HepG2 (cell line): ENCODE results near the gene TMEM38A. TPM values are rescaled to one million over a fixed set of nuclear protein-coding genes. Genes with fewer than 3 reads are reported as not detected.
A peak's percentile ranks its signal among the peaks of the same experiment; 100 is the strongest.

ENCODE experiments used
- ARNT ChIP-seq: fragments of 450-650 bp; IDR thresholded peaks from 2 replicates; pipeline ENCODE4 v1.6.1; 2017
- ATF7 ChIP-seq, 2 experiments: fragments of 450-650 bp in 1 of 2; sonication (generic) in 1 of 2; formaldehyde crosslinking in 1 of 2; IDR thresholded peaks; 2 replicates each; pipeline versions ENCODE4 v1.4.0 to v1.6.1; 2016 to 2020; ENCODE audit warnings: antibody characterized with exemption in 1 of 2, mild to moderate bottlenecking in 1 of 2, missing genetic modification reagents in 1 of 2
- CBX5 ChIP-seq: sonication (generic); formaldehyde crosslinking; IDR thresholded peaks from 2 replicates; pipeline ENCODE4 v1.4.0; 2020; ENCODE audit warnings: missing genetic modification reagents, borderline replicate concordance
- CCDC6 ChIP-seq: sonication (generic); formaldehyde crosslinking; IDR thresholded peaks from 2 replicates; pipeline ENCODE4 v1.8.1; 2022; ENCODE audit warnings: mild to moderate bottlenecking, missing genetic modification reagents, moderate library complexity
- ESRRA ChIP-seq: sonication (generic); formaldehyde crosslinking; IDR thresholded peaks from 2 replicates; pipeline ENCODE4 v1.5.1; 2020; ENCODE audit warnings: mild to moderate bottlenecking, low read depth, missing genetic modification reagents
- GRHL1 ChIP-seq: sonication (generic); formaldehyde crosslinking; conservative IDR thresholded peaks from 2 replicates; pipeline ENCODE4 v1.8.0; 2022; ENCODE audit warnings: missing genetic modification reagents
- GTF2F1 ChIP-seq: fragments of 150-350 bp; IDR thresholded peaks from 2 replicates; pipeline ENCODE4 v1.6.1; 2014; ENCODE audit warnings: low read length
- HES4 ChIP-seq: sonication (generic); formaldehyde crosslinking; IDR thresholded peaks from 2 replicates; pipeline ENCODE4 v1.9.0; 2021; ENCODE audit warnings: mild to moderate bottlenecking, missing genetic modification reagents, borderline replicate concordance
- IRF1 ChIP-seq: sonication (generic); formaldehyde crosslinking; IDR thresholded peaks from 2 replicates; pipeline ENCODE4 v1.4.0; 2020; ENCODE audit warnings: low read depth, mild to moderate bottlenecking, missing genetic modification reagents
- MAF1 ChIP-seq: sonication (generic); formaldehyde crosslinking; IDR thresholded peaks from 2 replicates; pipeline ENCODE4 v1.5.0; 2020; ENCODE audit warnings: missing genetic modification reagents, borderline replicate concordance
- MTA3 ChIP-seq: sonication (generic); formaldehyde crosslinking; IDR thresholded peaks from 2 replicates; pipeline ENCODE4 v1.4.0; 2020; ENCODE audit warnings: missing genetic modification reagents
- NCOA5 ChIP-seq: sonication (generic); formaldehyde crosslinking; IDR thresholded peaks from 2 replicates; pipeline ENCODE4 v1.4.0; 2020; ENCODE audit warnings: missing genetic modification reagents
- PAF1 ChIP-seq: IDR thresholded peaks from 2 replicates; pipeline ENCODE4 v1.6.1; 2016; ENCODE audit warnings: missing genetic modification reagents, missing compliant biosample characterization
- RELA ChIP-seq: sonication (generic); formaldehyde crosslinking; IDR thresholded peaks from 2 replicates; pipeline ENCODE4 v1.4.0; 2020; ENCODE audit warnings: missing genetic modification reagents
- SNAPC2 ChIP-seq: sonication (generic); formaldehyde crosslinking; IDR thresholded peaks from 2 replicates; pipeline ENCODE4 v1.8.1; 2022; ENCODE audit warnings: mild to moderate bottlenecking, missing genetic modification reagents
- SYNCRIP ChIP-seq: fragments of 200-400 bp; formaldehyde crosslinking; IDR thresholded peaks from 2 replicates; pipeline ENCODE4 v1.6.1; 2018; ENCODE audit warnings: mild to moderate bottlenecking, low read depth, low read length; ENCODE audit not compliant: insufficient read depth
- TOPORS ChIP-seq: sonication (generic); formaldehyde crosslinking; IDR thresholded peaks from 2 replicates; pipeline ENCODE4 v1.8.0; 2023; ENCODE audit warnings: mild to moderate bottlenecking, missing genetic modification reagents
- ZBTB26 ChIP-seq: IDR thresholded peaks from 2 replicates; pipeline ENCODE4 v1.6.1; 2016; ENCODE audit warnings: missing compliant biosample characterization, missing genetic modification reagents, borderline replicate concordance
- ZNF337 ChIP-seq: sonication (generic); formaldehyde crosslinking; IDR thresholded peaks from 2 replicates; pipeline ENCODE4 v1.5.1; 2020; ENCODE audit warnings: missing genetic modification reagents, low read depth, mild to moderate bottlenecking, borderline replicate concordance
- ZNF362 ChIP-seq: sonication (generic); formaldehyde crosslinking; IDR thresholded peaks from 2 replicates; pipeline ENCODE4 v1.4.0; 2020; ENCODE audit warnings: missing genetic modification reagents, mild to moderate bottlenecking, borderline replicate concordance
- ZNF468 ChIP-seq: sonication (generic); formaldehyde crosslinking; IDR thresholded peaks from 2 replicates; pipeline ENCODE4 v1.8.0; 2022; ENCODE audit warnings: mild to moderate bottlenecking, moderate library complexity, missing genetic modification reagents
- ZNF746 ChIP-seq: sonication (generic); formaldehyde crosslinking; IDR thresholded peaks from 2 replicates; pipeline ENCODE4 v1.8.0; 2022; ENCODE audit warnings: mild to moderate bottlenecking, missing genetic modification reagents
- ZNF781 ChIP-seq: sonication (generic); formaldehyde crosslinking; IDR thresholded peaks from 2 replicates; pipeline ENCODE4 v1.5.1; 2020; ENCODE audit warnings: borderline replicate concordance, mild to moderate bottlenecking, missing genetic modification reagents; ENCODE audit errors: not compliant biosample characterization
- ZNF816 ChIP-seq: sonication (generic); formaldehyde crosslinking; IDR thresholded peaks from 2 replicates; pipeline ENCODE4 v1.8.0; 2022; ENCODE audit warnings: missing genetic modification reagents, mild to moderate bottlenecking, borderline replicate concordance
- ZSCAN31 ChIP-seq: sonication (generic); formaldehyde crosslinking; IDR thresholded peaks from 2 replicates; pipeline ENCODE4 v1.5.0; 2020; ENCODE audit warnings: low read depth, mild to moderate bottlenecking, missing genetic modification reagents
- polyA plus RNA-seq, 8 experiments: library from polyadenylated mRNA; depleted of rRNA in 3 of 8; stranded (reverse) in 7 of 8; unstranded in 1 of 8; fragments of >200 nt; fragmentation: Illumina TruSeq in 4 of 8; extraction: Trizol in 4 of 8; gene quantifications; 2 replicates each; pipeline versions ENCODE4 v1.2.1 to v1.2.3, GENCODE V29; 2011 to 2016; ENCODE audit warnings: low read depth in 4 of 8, missing spikeins in 1 of 8, mixed read lengths in 1 of 8; ENCODE audit not compliant: insufficient read depth in 1 of 8
- total RNA-seq, 5 experiments: library from RNA; depleted of rRNA; stranded (reverse); fragments of >200 nt; fragmentation: Illumina TruSeq; extraction: Trizol; gene quantifications; 2 replicates each; pipeline ENCODE4 v1.2.3, GENCODE V29; 2016; ENCODE audit warnings: low read depth in 1 of 5

TMEM38A gene
- total and polyA plus RNA-seq, 2 of the 13 experiments (the other 11 are each of a cell fraction or from before 2014, with no cell fraction given) = 4.8 to 6.8 TPM

GRCh38 chr19:16628183-16628983, 32.6 kb upstream of the TMEM38A start, which contains the start of gene MED26 (continued):
- TF ChIP-seq PAF1 (CRISPR knock-in tag) (no peak), MAF1 (CRISPR knock-in tag) (no peak), GRHL1 (CRISPR knock-in tag) (no peak), MTA3 (CRISPR knock-in tag) (no peak), ZNF362 (CRISPR knock-in tag) (peak; percentile 58; the same call in 1 of the 2 replicates), GTF2F1 (peak; percentile 65; the same call in 1 of the 2 replicates), ZNF746 (peak; percentile 53; the same call in 1 of the 2 replicates), ZSCAN31 (CRISPR knock-in tag) (peak; percentile 81; the same call in 1 of the 2 replicates), HES4 (CRISPR knock-in tag) (0 out of 2 replicates have a peak, but pooled peaks have one; percentile 17), ARNT (no peak), NCOA5 (no peak), ZNF337 (CRISPR knock-in tag) (no peak), ZNF468 (CRISPR knock-in tag) (no peak), SNAPC2 (CRISPR knock-in tag) (peak; percentile 40; the same call in 1 of the 2 replicates), ESRRA (CRISPR knock-in tag) (peak; percentile 53; the same call in 1 of the 2 replicates), ZBTB26 (CRISPR knock-in tag) (no peak), IRF1 (CRISPR knock-in tag) (0 out of 2 replicates have a peak, but pooled peaks have one; percentile 54), RELA (no peak), TOPORS (CRISPR knock-in tag) (no peak), ATF7 (IDR thresholded peaks at IDR 0.05) (no peak), ATF7 (CRISPR knock-in tag; IDR thresholded peaks at IDR 0.05) (no peak), ZNF816 (CRISPR knock-in tag) (no peak), SYNCRIP (no peak), CBX5 (CRISPR knock-in tag) (no peak), ZNF781 (peak; percentile 49), CCDC6 (CRISPR knock-in tag) (no peak; the same call in 1 of the 2 replicates)
